H1 (cell line): ENCODE data around the gene ZBTB1. TPM values are rescaled to one million over a fixed set of nuclear protein-coding genes. Genes with fewer than 3 reads are reported as not detected.

Source experiments
- CTCF ChIA-PET: fragments of 300-600 bp; sonication (Branson Sonifier 250); formaldehyde crosslinking; loops from one replicate; lab custom pipeline; 2021; ENCODE audit not compliant: partially characterized antibody; lab: Charles Lee
- POLR2A ChIA-PET: fragments of 300-600 bp; sonication (Branson Sonifier 250); formaldehyde crosslinking; loops from one replicate; lab custom pipeline; 2021; ENCODE audit warnings: inconsistent platforms; ENCODE audit not compliant: partially characterized antibody; lab: Charles Lee
- DNase-seq, 2 experiments: peaks; one replicate each; pipeline versions ENCODE4 v3.0.0 to v3.0.0-alpha.2; 2010 to 2022; ENCODE audit warnings: low spot score in 2 of 2, low read depth in 1 of 2, mixed read lengths in 1 of 2
- FAIRE-seq: peaks from 2 replicates; lab custom pipeline; 2011; peaks lifted over from hg19 to GRCh38; lab: Jason Lieb, UNC
- H2AFZ ChIP-seq: 2 replicates; pipeline ENCODE4 v1.8.1; 2012; ENCODE audit warnings: low read length, inconsistent platforms
- H2AK5ac ChIP-seq: 2 replicates; pipeline ENCODE4 v1.6.1; 2013; ENCODE audit warnings: low read depth, low read length
- H2BK120ac ChIP-seq: replicated peaks from 2 replicates; pipeline ENCODE3; 2013; ENCODE audit warnings: low read depth, low read length, inconsistent platforms
- H2BK12ac ChIP-seq: 2 replicates; pipeline ENCODE4 v1.6.1; 2013; ENCODE audit warnings: low read depth, low read length
- H2BK15ac ChIP-seq: 2 replicates; pipeline ENCODE4 v1.6.1; 2013; ENCODE audit warnings: low read length
- H2BK20ac ChIP-seq: 2 replicates; pipeline ENCODE4 v1.6.1; 2013; ENCODE audit warnings: low read length
- H2BK5ac ChIP-seq: 2 replicates; pipeline ENCODE4 v1.6.1; 2013; ENCODE audit warnings: low read depth, low read length
- H3K14ac ChIP-seq: 2 replicates; pipeline ENCODE4 v1.6.1; 2013; ENCODE audit warnings: inconsistent platforms; ENCODE audit not compliant: insufficient read length
- H3K18ac ChIP-seq: 2 replicates; pipeline ENCODE4 v1.6.1; 2013; ENCODE audit warnings: low read length; ENCODE audit errors: extremely low read depth
- H3K23ac ChIP-seq: 2 replicates; pipeline ENCODE4 v1.6.1; 2013; ENCODE audit warnings: inconsistent platforms; ENCODE audit not compliant: insufficient read length
- H3K23me2 ChIP-seq: 2 replicates; pipeline ENCODE4 v1.6.1; 2013; ENCODE audit warnings: low read depth, low read length
- H3K27ac ChIP-seq: 2 replicates; pipeline ENCODE4 v1.6.1; 2011; ENCODE audit warnings: low read depth, low read length, inconsistent platforms
- H3K27me3 ChIP-seq, 4 experiments: replicated peaks in 1 of 4; 1 replicate in 1 of 4; 2 replicates in 3 of 4; pipeline versions ENCODE4 v1.6.1 to v1.8.1; 2011 to 2013; ENCODE audit warnings: low read length in 3 of 4, mild to moderate bottlenecking in 3 of 4, inconsistent platforms in 2 of 4, mixed read lengths in 2 of 4, moderate library complexity in 1 of 4; ENCODE audit not compliant: control insufficient read depth in 3 of 4, insufficient read depth in 3 of 4; ENCODE audit errors: extremely low read depth in 1 of 4
- H3K36me3 ChIP-seq, 4 experiments: 2 replicates each; pipeline versions ENCODE4 v1.6.1 to v1.8.1; 2011 to 2013; ENCODE audit warnings: mild to moderate bottlenecking in 4 of 4, low read length in 3 of 4, moderate library complexity in 2 of 4, control low read depth in 1 of 4, inconsistent platforms in 1 of 4; ENCODE audit not compliant: insufficient read depth in 4 of 4, control insufficient read depth in 2 of 4
- H3K4ac ChIP-seq: replicated peaks from 2 replicates; pipeline ENCODE3; 2013; ENCODE audit warnings: low read length, low read depth, mixed read lengths, inconsistent platforms; ENCODE audit not compliant: insufficient read length
- H3K4me1 ChIP-seq, 4 experiments: replicated peaks in 1 of 4; 1 replicate in 1 of 4; 2 replicates in 3 of 4; pipeline versions ENCODE4 v1.6.1 to v1.8.1; 2011 to 2013; ENCODE audit warnings: low read length in 3 of 4, inconsistent platforms in 2 of 4, mixed read lengths in 1 of 4; ENCODE audit not compliant: insufficient read depth in 4 of 4, control insufficient read depth in 3 of 4
- H3K4me2 ChIP-seq, 2 experiments: 2 replicates each; pipeline versions ENCODE4 v1.6.1 to v1.8.1; 2011 to 2013; ENCODE audit warnings: low read depth in 2 of 2, low read length in 2 of 2, control low read depth in 1 of 2, inconsistent platforms in 1 of 2, mild to moderate bottlenecking in 1 of 2; ENCODE audit not compliant: insufficient read depth in 1 of 2
- H3K4me3 ChIP-seq, 4 experiments: fragments of 200-600, 300-600 bp in 1 of 4; sonication (generic), shearing (Covaris generic), sonication (Bioruptor Twin) in 1 of 4; 2 replicates each; pipeline versions ENCODE4 v1.5.1 to v1.8.1; 2011 to 2016; ENCODE audit warnings: low read length in 4 of 4, low read depth in 3 of 4, control low read depth in 2 of 4, inconsistent platforms in 2 of 4, mild to moderate bottlenecking in 2 of 4, mixed read lengths in 1 of 4, moderate library complexity in 1 of 4; ENCODE audit not compliant: insufficient read depth in 2 of 4; ENCODE audit errors: extremely low read depth in 1 of 4
- H3K56ac ChIP-seq: replicated peaks from 2 replicates; pipeline ENCODE3; 2013; ENCODE audit warnings: low read depth, mild to moderate bottlenecking, mixed read lengths, low read length, inconsistent platforms; ENCODE audit not compliant: insufficient read length
- H3K79me1 ChIP-seq: 2 replicates; pipeline ENCODE4 v1.6.1; 2013; ENCODE audit warnings: low read depth, low read length, control low read depth
- H3K79me2 ChIP-seq, 2 experiments: 2 replicates each; pipeline versions ENCODE4 v1.6.1 to v1.8.1; 2012 to 2013; ENCODE audit warnings: low read length in 2 of 2, mild to moderate bottlenecking in 2 of 2, inconsistent platforms in 1 of 2; ENCODE audit not compliant: insufficient read depth in 2 of 2, control insufficient read depth in 1 of 2
- H3K9ac ChIP-seq, 4 experiments: replicated peaks in 1 of 4; 1 replicate in 1 of 4; 2 replicates in 3 of 4; pipeline versions ENCODE4 v1.6.1 to v1.8.1; 2011 to 2013; ENCODE audit warnings: low read depth in 3 of 4, low read length in 3 of 4, control low read depth in 2 of 4, mild to moderate bottlenecking in 2 of 4, moderate library complexity in 2 of 4, inconsistent platforms in 1 of 4; ENCODE audit errors: extremely low read depth in 1 of 4
- H3K9me3 ChIP-seq, 2 experiments: 2 replicates each; pipeline versions ENCODE4 v1.6.1 to v1.8.1; 2012 to 2013; ENCODE audit warnings: mild to moderate bottlenecking in 2 of 2, moderate library complexity in 2 of 2, control low read depth in 1 of 2, inconsistent platforms in 1 of 2, low read depth in 1 of 2, low read length in 1 of 2, mixed read lengths in 1 of 2; ENCODE audit not compliant: insufficient read depth in 2 of 2
- H4K20me1 ChIP-seq, 2 experiments: replicated peaks in 1 of 2; 2 replicates each; pipeline versions ENCODE3 to v1.8.1; 2011 to 2013; ENCODE audit warnings: inconsistent platforms in 2 of 2, low read length in 2 of 2, mild to moderate bottlenecking in 1 of 2; ENCODE audit not compliant: insufficient read depth in 2 of 2, control insufficient read depth in 1 of 2
- H4K5ac ChIP-seq: 2 replicates; pipeline ENCODE4 v1.6.1; 2013; ENCODE audit warnings: low read length, low read depth, mixed read lengths, inconsistent platforms; ENCODE audit not compliant: insufficient read length
- H4K8ac ChIP-seq: 2 replicates; pipeline ENCODE4 v1.8.0; 2013; ENCODE audit warnings: mild to moderate bottlenecking, moderate library complexity, low read length, inconsistent platforms; ENCODE audit not compliant: insufficient read depth; ENCODE audit errors: extremely low read depth
- H4K91ac ChIP-seq: replicated peaks from 2 replicates; pipeline ENCODE3; 2013; ENCODE audit warnings: low read length, mixed read lengths, inconsistent platforms; ENCODE audit not compliant: insufficient read length
- CBX5 ChIP-seq: fragments of 300-800, 300-1000 bp; sonication (generic); IDR thresholded peaks from 2 replicates; pipeline ENCODE4 v1.7.1; 2016; ENCODE audit warnings: antibody characterized with exemption, low read length, low read depth
- CEBPB ChIP-seq: IDR thresholded peaks from 2 replicates; pipeline ENCODE4 v1.6.1; 2012; ENCODE audit warnings: low read depth, low read length
- CTCF ChIP-seq, 3 experiments: IDR thresholded peaks; 1 replicate in 2 of 3; 2 replicates in 1 of 3; pipeline versions ENCODE4 v1.5.1 to v1.6.1; 2011; ENCODE audit warnings: low read length in 3 of 3, mild to moderate bottlenecking in 3 of 3, inconsistent platforms in 2 of 3, low read depth in 1 of 3, moderate library complexity in 1 of 3; ENCODE audit not compliant: insufficient read depth in 1 of 3; ENCODE audit errors: control extremely low read depth in 1 of 3
- EGR1 ChIP-seq: IDR thresholded peaks from 2 replicates; pipeline ENCODE4 v1.6.1; 2011; ENCODE audit warnings: low read depth, low read length, borderline replicate concordance
- YY1 ChIP-seq: IDR thresholded peaks from 2 replicates; pipeline ENCODE4 v1.6.1; 2011; ENCODE audit warnings: low read depth, mild to moderate bottlenecking, low read length
- WGBS, 2 experiments: shearing (Covaris generic) in 1 of 2; methylation state at CpG; one replicate each; pipeline versions ENCODE4 v1.1.6 to v1.1.7; 2013 to 2015; ENCODE audit warnings: low lambda C conversion rate in 2 of 2, mixed read lengths in 2 of 2, inconsistent platforms in 1 of 2, low coverage in 1 of 2, missing lambda C conversion rate in 1 of 2; ENCODE audit not compliant: insufficient replicate concordance in 2 of 2, insufficient coverage in 1 of 2, insufficient read length in 1 of 2; ENCODE audit errors: extremely low coverage in 1 of 2, missing lambda C conversion rate in 1 of 2; 5-methylcytosine and 5-hydroxymethylcytosine counted together
- polyA plus RNA-seq, 7 experiments: library from polyadenylated mRNA; depleted of rRNA in 3 of 7; stranded (reverse) in 5 of 7; unstranded in 2 of 7; fragments of >200 nt in 5 of 7; fragments of 200-250 nt in 2 of 7; gene quantifications; 1 replicate in 5 of 7; 2 replicates in 1 of 7; 4 replicates in 1 of 7; pipeline versions ENCODE4 v1.2.1 to v1.2.3, GENCODE V29; 2011 to 2013; ENCODE audit warnings: missing spikeins in 2 of 7, mixed read lengths in 2 of 7
- total RNA-seq: library from RNA; stranded (reverse); fragmentation: NEBNext Ultra II Directional; extraction: Animal tissue kit (Norgen Biotek cat#: 25700); gene quantifications from 2 replicates; pipeline ENCODE4 v1.2.1, GENCODE V29; 2021

Gene ZBTB1
- total and polyA plus RNA-seq, 2 of the 8 experiments (the other 6 are each of a cell fraction or from before 2014, with no cell fraction given): 13.6 to 27.5 TPM

- H3K27me3 ChIP-seq: no peaks in the 10 kb centered on the region
- H2BK120ac ChIP-seq: no peak overlapping the region
- no peaks in the 10 kb centered on the region for H3K9me3 ChIP-seq
- WGBS, 2 experiments: 97% methylated on average over 2 of the region's 2 CpGs; no CpG with 5 or more reads in 1 of the 2 experiments
- H3K79me1 ChIP-seq: no peaks in the 10 kb centered on the region
- DNase-seq: no peak
- H3K27ac ChIP-seq: no peak overlapping the region
- no peak for TF ChIP-seq CBX5
- TF ChIP-seq CTCF (IDR thresholded peaks at IDR 0.05; ENCODE audit: control extremely low read depth in 1 of 3, insufficient read depth in 1 of 3, low read depth in 1 of 3, low read length in 3 of 3): no peak
- TF ChIP-seq CEBPB: no peak
- no peak for TF ChIP-seq YY1
- no peak for TF ChIP-seq EGR1
- TF ChIP-seq, all 59 proteins: peak for 0
- Histone ChIP-seq H3K9ac (no peak overlapping the region), H2BK5ac (no peak overlapping the region), H2BK12ac (no peak overlapping the region), H3K4ac (no peak overlapping the region), H3K23ac (no peak overlapping the region), H4K20me1 (no peaks in the 10 kb centered on the region), H2AFZ (no peak overlapping the region), H4K91ac (no peak overlapping the region), H3K14ac (no peak overlapping the region), H4K5ac (no peak overlapping the region), H3K18ac (no peak overlapping the region), H3K4me2 (no peak overlapping the region), H3K4me1 (no peaks in the 10 kb centered on the region), H2BK15ac (no peak overlapping the region), H4K8ac (no peak overlapping the region), H3K56ac (no peak overlapping the region), H2BK20ac (no peak overlapping the region), H3K23me2 (no peaks in the 10 kb centered on the region), H3K4me3 (no peak overlapping the region), H2AK5ac (no peak overlapping the region), H3K79me2 (no peaks in the 10 kb centered on the region), H3K36me3 (no peaks in the 10 kb centered on the region)
- FAIRE-seq: no peak
- POLR2A ChIA-PET: interaction anchor here (0.6 kb wide), 1 partner anchor 170 kb away, joined by 3 read pairs; no protein-coding TSS in a partner anchor
- CTCF ChIA-PET: no interaction called here
Observed at GRCh38 chr14:64531567-64531966, 27.0 kb downstream of the ZBTB1 start.
